Kidney (tissue), 14 donors: Measurements from ENCODE around the gene CNNM2. TPM values are rescaled to one million over a fixed set of nuclear protein-coding genes. Genes with fewer than 3 reads are reported as not detected.

Experiments
- DNase-seq, 5 donors: peaks; one replicate each; pipeline ENCODE4 v3.0.0-alpha.2; 2013 to 2020
- FAIRE-seq: peaks from 2 replicates; lab custom pipeline; 2012; peaks lifted over from hg19 to GRCh38; lab: Jason Lieb, UNC
- H3K27ac ChIP-seq, 2 donors: one replicate each; pipeline ENCODE4 v1.7.0; 2013; ENCODE audit warnings: low read depth in 2 of 2, low read length in 2 of 2, inconsistent platforms in 1 of 2
- H3K27me3 ChIP-seq: one replicate; pipeline ENCODE4 v1.7.1; 2013; ENCODE audit warnings: low read length, inconsistent platforms; ENCODE audit not compliant: control insufficient read depth, insufficient read depth
- H3K36me3 ChIP-seq, 3 donors: one replicate each; pipeline versions ENCODE4 v1.7.0 to v1.7.1; 2013; ENCODE audit warnings: low read length in 3 of 3, control low read depth in 1 of 3, inconsistent platforms in 1 of 3; ENCODE audit not compliant: insufficient read depth in 3 of 3, control insufficient read depth in 2 of 3
- H3K4me1 ChIP-seq, 3 donors: one replicate each; pipeline versions ENCODE4 v1.7.0 to v1.7.1; 2013; ENCODE audit warnings: low read length in 3 of 3, inconsistent platforms in 1 of 3, low read depth in 1 of 3; ENCODE audit not compliant: control insufficient read depth in 2 of 3, insufficient read depth in 2 of 3
- H3K4me3 ChIP-seq, 3 donors: one replicate each; pipeline versions ENCODE4 v1.7.0 to v1.8.1; 2013; ENCODE audit warnings: low read length in 3 of 3, control low read depth in 1 of 3, inconsistent platforms in 1 of 3
- H3K9ac ChIP-seq, 3 donors: one replicate each; pipeline versions ENCODE4 v1.7.0 to v1.7.1; 2013; ENCODE audit warnings: low read length in 3 of 3, control low read depth in 1 of 3, inconsistent platforms in 1 of 3
- H3K9me3 ChIP-seq, 3 donors: one replicate each; pipeline versions ENCODE4 v1.7.0 to v1.7.1; 2013; ENCODE audit warnings: low read length in 3 of 3, control low read depth in 1 of 3, inconsistent platforms in 1 of 3; ENCODE audit not compliant: control insufficient read depth in 2 of 3, insufficient read depth in 1 of 3
- CTCF ChIP-seq: IDR thresholded peaks from 3 replicates; pipeline ENCODE4 v1.5.1; 2012; ENCODE audit warnings: mild to moderate bottlenecking, moderate library complexity, borderline replicate concordance; ENCODE audit not compliant: insufficient read depth; ENCODE audit errors: extremely low read depth
- intact Hi-C: fragments of 100-400 bp; cut with DNase I; formaldehyde crosslinking; loops from one replicate; pipeline ENCODE4 v1.11.1; 2022
- polyA plus RNA-seq: library from polyadenylated mRNA; stranded (reverse); fragments of 350-450 nt; fragmentation: Illumina TruSeq; extraction: RNeasy Lipid Tissue Mini Kit (QIAGEN cat#74804); gene quantifications from one replicate; pipeline ENCODE4 v1.2.3, GENCODE V29; 2014; ENCODE audit warnings: low read depth, low replicate concordance; ENCODE audit not compliant: insufficient read depth
- total RNA-seq: library from RNA; stranded (reverse); fragmentation: NEBNext Ultra II Directional; extraction: Animal tissue kit (Norgen Biotek cat#: 25700); gene quantifications from one replicate; pipeline ENCODE4 v1.2.1, GENCODE V29; 2021
- donor health status: control.
- donor health status: control.
- donor health status: control.
- donor health status: control.
- donor health status: control.
- donor health status: DM: yes; HTN: yes; CAD: no.
- donor health status: Normal renal cell carcinoma (clear cell type).

The CNNM2 gene
- total and polyA plus RNA-seq, 2 donors from 2014 or later = 10.9 to 11.8 TPM

- TF ChIP-seq CTCF = no peak
- no peaks in the 10 kb centered on the region for H3K27me3 ChIP-seq
- no peak overlapping the region for H3K9ac ChIP-seq
- H3K9me3 ChIP-seq = no peaks in the 10 kb centered on the region
- no peak overlapping the region for H3K4me3 ChIP-seq
- peaks cover 0 to 21% (median 9%) of the 10 kb centered on the region in 3 donors for H3K36me3 ChIP-seq
- no peak for FAIRE-seq
- intact Hi-C loops = no loop called here
- peaks cover 0 to 14% (median 7%) of the 10 kb centered on the region in 3 donors for H3K4me1 ChIP-seq
- no peak overlapping the region for H3K27ac ChIP-seq
- DNase-seq = no peak
Observed at GRCh38 chr10:103072891-103073290, 154.8 kb downstream of the CNNM2 start.

GRCh38 chr10:103077020-103077419 is 158.9 kb downstream of the CNNM2 start:
- intact Hi-C loops = no loop called here
- FAIRE-seq = no peak
- no peak for DNase-seq
- Histone ChIP-seq H3K9ac (no peak overlapping the region), H3K27me3 (no peaks in the 10 kb centered on the region), H3K9me3 (no peaks in the 10 kb centered on the region), H3K27ac (peak overlapping the region in 1 of 2 donors; percentile 87), H3K4me1 (peaks cover 0 to 17% (median 2%) of the 10 kb centered on the region in 3 donors), H3K4me3 (no peak overlapping the region), H3K36me3 (peaks cover 0 to 19% (median 9%) of the 10 kb centered on the region in 3 donors)
- no peak for TF ChIP-seq CTCF

GRCh38 chr10:103077491-103078308 is 159.6 kb downstream of the CNNM2 start:
- H3K36me3 ChIP-seq = peaks cover 0 to 19% (median 8%) of the 10 kb centered on the region in 3 donors
- intact Hi-C loops = no loop called here

More at GRCh38 chr10:103077491-103078308, 159.6 kb downstream of the CNNM2 start:
- Histone ChIP-seq H3K9ac (peak overlapping the region in 1 of 3 donors; percentile 60), H3K27ac (peak overlapping the region; percentile 69 to 87), H3K9me3 (no peaks in the 10 kb centered on the region), H3K4me3 (peak overlapping the region in 1 of 3 donors; percentile 37), H3K27me3 (no peaks in the 10 kb centered on the region), H3K4me1 (peaks cover 0 to 17% (median 2%) of the 10 kb centered on the region in 3 donors)
- DNase-seq (peak in 3 of 5 donors; percentile 13 to 43 (median 20)), FAIRE-seq (no peak)
- TF ChIP-seq CTCF = no peak
